ENCODE data around the gene ZNF140. TPM values are rescaled to one million over a fixed set of nuclear protein-coding genes. Genes with fewer than 3 reads are reported as not detected.

The ZNF140 gene
- total and polyA plus RNA-seq, 2 of the 13 experiments (the other 11 are each of a cell fraction or from before 2014, with no cell fraction given): 8.7 to 13.5 TPM

- TF ChIP-seq HNF1A (IDR thresholded peaks at IDR 0.05; ENCODE audit: low read depth) (no peak; the same call in 1 of the 2 replicates), HNF1A (CRISPR knock-in tag; IDR thresholded peaks at IDR 0.05; ENCODE audit: borderline replicate concordance) (peak; percentile 24; the same call in 1 of the 2 replicates), RAD21 (CRISPR knock-in tag; IDR thresholded peaks at IDR 0.05) (peak; percentile 23; the same call in 1 of the 2 replicates), ZNF616 (CRISPR knock-in tag; IDR thresholded peaks at IDR 0.05; ENCODE audit: low read depth) (peak; percentile 71), PHF21A (CRISPR knock-in tag; IDR thresholded peaks at IDR 0.05) (peak; percentile 74), ZNF691 (CRISPR knock-in tag; IDR thresholded peaks at IDR 0.05; ENCODE audit: borderline replicate concordance, low read depth) (peak; percentile 49; the same call in 1 of the 2 replicates), ZNF451 (CRISPR knock-in tag; IDR thresholded peaks at IDR 0.05) (peak; percentile 80; the same call in 1 of the 2 replicates), ZC3H13 (CRISPR knock-in tag; IDR thresholded peaks at IDR 0.05) (peak; percentile 63; the same call in 1 of the 2 replicates), CEBPB (IDR thresholded peaks at IDR 0.05; ENCODE audit: borderline replicate concordance, low read depth, low read length) (no peak), ATF7 (IDR thresholded peaks at IDR 0.05) (peak; percentile 18; the same call in 1 of the 2 replicates), ATF7 (CRISPR knock-in tag; IDR thresholded peaks at IDR 0.05) (peak; percentile 15; the same call in 1 of the 2 replicates), ELF3 (CRISPR knock-in tag; IDR thresholded peaks at IDR 0.05) (peak; percentile 30; the same call in 1 of the 2 replicates), PITX1 (CRISPR knock-in tag; IDR thresholded peaks at IDR 0.05) (peak; percentile 52), ZNF280B (CRISPR knock-in tag; IDR thresholded peaks at IDR 0.05; ENCODE audit: borderline replicate concordance) (peak; percentile 80; the same call in 1 of the 2 replicates), NFKBIZ (CRISPR knock-in tag; IDR thresholded peaks at IDR 0.05) (0 out of 2 replicates have a peak, but pooled peaks have one; percentile 20), TARDBP (CRISPR knock-in tag; IDR thresholded peaks at IDR 0.05) (no peak), ZNF326 (CRISPR knock-in tag; IDR thresholded peaks at IDR 0.05; ENCODE audit: borderline replicate concordance) (0 out of 2 replicates have a peak, but pooled peaks have one; percentile 41), MTF2 (CRISPR knock-in tag; IDR thresholded peaks at IDR 0.05; ENCODE audit: borderline replicate concordance) (peak; percentile 2; the same call in 1 of the 2 replicates), GTF2F1 (IDR thresholded peaks at IDR 0.05; ENCODE audit: low read length) (0 out of 2 replicates have a peak, but pooled peaks have one; percentile 42)
- TF ChIP-seq, protein P1, sequence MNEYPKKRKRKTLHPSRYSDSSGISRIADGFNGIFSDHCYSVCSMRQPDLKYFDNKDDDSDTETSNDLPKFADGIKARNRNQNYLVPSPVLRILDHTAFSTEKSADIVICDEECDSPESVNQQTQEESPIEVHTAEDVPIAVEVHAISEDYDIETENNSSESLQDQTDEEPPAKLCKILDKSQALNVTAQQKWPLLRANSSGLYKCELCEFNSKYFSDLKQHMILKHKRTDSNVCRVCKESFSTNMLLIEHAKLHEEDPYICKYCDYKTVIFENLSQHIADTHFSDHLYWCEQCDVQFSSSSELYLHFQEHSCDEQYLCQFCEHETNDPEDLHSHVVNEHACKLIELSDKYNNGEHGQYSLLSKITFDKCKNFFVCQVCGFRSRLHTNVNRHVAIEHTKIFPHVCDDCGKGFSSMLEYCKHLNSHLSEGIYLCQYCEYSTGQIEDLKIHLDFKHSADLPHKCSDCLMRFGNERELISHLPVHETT (CRISPR knock-in tag; conservative IDR thresholded peaks at IDR 0.05): peak; percentile 95
These were observed 49.5 kb downstream of the ZNF140 start, which contains the start of the genes ZNF10 and ZNF891 (continued) for GRCh38 chr12:133130038-133130807.

All from HepG2 (cell line).